Kidney epithelial cell (primary cell): ENCODE measurements around the gene SRMS. TPM values are rescaled to one million over a fixed set of nuclear protein-coding genes. Genes with fewer than 3 reads are reported as not detected.

ENCODE experiments used
- DNase-seq: peaks from one replicate; pipeline ENCODE4 v3.0.0-alpha.2; 2010; ENCODE audit warnings: low read depth
- H3K27me3 ChIP-seq: 2 replicates; pipeline ENCODE4 v1.6.0; 2011; ENCODE audit warnings: low read length; ENCODE audit not compliant: control insufficient read depth, insufficient read depth
- H3K36me3 ChIP-seq: 2 replicates; pipeline ENCODE4 v1.5.1; 2011; ENCODE audit warnings: low read length; ENCODE audit not compliant: control insufficient read depth, insufficient read depth
- H3K4me3 ChIP-seq: 2 replicates; pipeline ENCODE4 v1.5.1; 2011; ENCODE audit warnings: low read depth, mild to moderate bottlenecking, control low read depth, low read length
- CTCF ChIP-seq: IDR thresholded peaks from 2 replicates; pipeline ENCODE4 v1.5.1; 2011; ENCODE audit warnings: mild to moderate bottlenecking, moderate library complexity, low read length, control low read depth, inconsistent platforms; ENCODE audit not compliant: insufficient read depth, poor library complexity, severe bottlenecking
- total RNA-seq: library from RNA; depleted of rRNA; stranded (reverse); fragments of >200 nt; gene quantifications from 2 replicates; pipeline ENCODE4 v1.2.3, GENCODE V29; 2015

Gene SRMS
- total RNA-seq, 1 donor from 2014 or later: not detected

GRCh38 chr20:63530788-63531160 lies 16.8 kb downstream of the SRMS start:
- no peak for DNase-seq
- H3K4me3 ChIP-seq: no peak overlapping the region
- no peak for TF ChIP-seq CTCF
- H3K27me3 ChIP-seq: peaks cover 32% of the 10 kb centered on the region
- H3K36me3 ChIP-seq: no peaks in the 10 kb centered on the region

DNA sequence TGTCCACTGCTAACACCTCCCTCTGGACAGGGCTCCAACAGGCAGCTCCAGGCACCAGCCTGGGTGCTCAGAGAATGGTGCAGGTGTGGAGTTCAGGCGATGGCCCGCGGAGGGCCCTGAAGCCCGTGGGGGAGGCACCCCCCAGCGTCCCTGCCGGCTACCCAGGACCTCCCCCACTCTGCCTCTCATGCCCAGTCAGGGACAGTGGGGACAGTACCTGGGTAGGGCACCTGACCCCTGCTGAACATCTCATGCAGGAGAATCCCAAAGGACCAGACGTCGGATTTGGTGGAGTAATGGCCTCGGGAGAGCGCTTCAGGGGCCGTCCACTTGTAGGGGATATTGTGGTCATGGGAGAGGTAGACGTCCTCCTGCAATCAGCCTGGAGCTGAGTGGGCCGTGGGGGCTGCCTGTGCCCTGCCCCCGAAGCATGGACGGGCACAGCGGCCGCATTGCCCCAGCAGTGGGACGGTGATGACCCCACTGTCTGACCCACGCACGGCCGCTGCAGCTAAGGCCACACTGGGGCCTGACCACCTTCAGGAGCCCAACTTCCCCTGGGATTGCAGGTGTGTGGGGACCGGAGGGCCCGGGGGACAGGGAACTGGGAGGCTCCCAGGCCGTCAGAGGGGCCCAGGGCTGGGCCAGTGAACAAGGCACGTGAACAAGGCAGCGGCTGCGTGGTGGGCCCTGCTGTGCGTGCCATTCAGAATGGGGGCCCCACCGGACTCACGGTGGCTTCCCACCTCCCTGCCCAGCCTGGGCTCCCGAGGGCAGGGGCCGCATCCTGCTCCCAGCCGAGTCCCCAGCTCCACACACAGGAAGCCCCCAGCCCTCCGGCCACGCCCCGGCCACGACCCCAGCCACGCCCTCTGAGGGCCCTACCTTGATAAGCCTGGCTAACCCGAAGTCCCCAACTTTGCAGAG lies 17.4 kb downstream of the SRMS start:
- no peak overlapping the region for H3K4me3 ChIP-seq
- peaks cover 31% of the 10 kb centered on the region for H3K27me3 ChIP-seq
- DNase-seq: no peak
- no peak for TF ChIP-seq CTCF
- H3K36me3 ChIP-seq: no peaks in the 10 kb centered on the region

- DNase-seq: no peak
Observed at GRCh38 chr20:63529180-63529860, 18.2 kb downstream of the SRMS start.

GRCh38 chr20:63527184-63527583 lies 20.4 kb downstream of the SRMS start:
- Histone ChIP-seq H3K27me3 (peaks cover 11% of the 10 kb centered on the region), H3K4me3 (no peak overlapping the region), H3K36me3 (peaks cover 6% of the 10 kb centered on the region)
- no peak for DNase-seq
- no peak for TF ChIP-seq CTCF

More at GRCh38 chr20:63529180-63529860, 18.2 kb downstream of the SRMS start:
- Histone ChIP-seq H3K27me3 (peaks cover 23% of the 10 kb centered on the region), H3K36me3 (no peaks in the 10 kb centered on the region), H3K4me3 (no peak overlapping the region)
- TF ChIP-seq CTCF: no peak

DNA sequence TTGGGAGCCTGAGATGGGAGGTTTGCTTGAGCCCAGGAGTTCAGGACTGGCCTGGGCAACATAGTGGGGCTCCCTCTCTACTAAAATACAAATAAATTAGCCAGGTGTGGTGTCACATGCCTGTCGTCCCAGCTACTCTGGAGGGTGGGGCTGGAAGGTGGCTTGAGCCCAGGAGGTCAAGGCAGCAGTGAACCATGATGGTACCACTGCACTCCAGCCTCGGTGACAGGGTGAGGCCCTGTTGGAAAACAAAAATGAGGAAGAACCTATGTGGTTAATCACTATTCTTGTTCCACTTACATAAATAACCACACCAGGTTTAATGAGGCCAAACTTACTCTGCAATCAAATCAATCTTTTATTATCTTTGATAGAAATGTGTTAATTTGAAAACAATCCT lies 21.6 kb downstream of the SRMS start:
- no peak overlapping the region for H3K4me3 ChIP-seq
- H3K36me3 ChIP-seq: peaks cover 8% of the 10 kb centered on the region
- no peak for TF ChIP-seq CTCF
- DNase-seq: no peak
- peaks cover 11% of the 10 kb centered on the region for H3K27me3 ChIP-seq
